Measurements from ENCODE around the gene CAB39. TPM values are rescaled to one million over a fixed set of nuclear protein-coding genes. Genes with fewer than 3 reads are reported as not detected.
A peak's percentile ranks its signal among the peaks of the same experiment; 100 is the strongest.

The CAB39 gene
- polyA plus RNA-seq, 4 donors, result 38.2 to 92.2 (median 56.5) TPM

GRCh38 chr2:230790981-230791380, 78.3 kb downstream of the CAB39 start:
- H3K4me3 ChIP-seq (ENCODE audit: low read depth in 1 of 3, low read length in 3 of 3), result no peak overlapping the region
- H3K4me1 ChIP-seq (ENCODE audit: control insufficient read depth in 3 of 3, insufficient read depth in 2 of 3, low read depth in 1 of 3, low read length in 2 of 3), result peaks cover 0 to 7% (median 2%) of the 10 kb centered on the region in 3 donors
- DNase-seq (no peak), FAIRE-seq (no peak)
- no peaks in the 10 kb centered on the region for H3K27me3 ChIP-seq (ENCODE audit: control insufficient read depth in 3 of 3, insufficient read depth in 3 of 3, low read length in 3 of 3)
- H3K36me3 ChIP-seq (ENCODE audit: control insufficient read depth in 3 of 3, insufficient read depth in 2 of 3, low read depth in 1 of 3, low read length in 3 of 3), result peaks cover 2 to 18% (median 3%) of the 10 kb centered on the region in 3 donors
- peaks cover 0 to 12% of the 10 kb centered on the region in 2 donors for H3K9me3 ChIP-seq (ENCODE audit: control insufficient read depth in 2 of 2, insufficient read depth in 1 of 2, low read depth in 1 of 2, low read length in 1 of 2)
- WGBS, 3 donors, result 79 to 97% (median 86%) methylated on average over 1 of the region's 1 CpG
- no peak overlapping the region for H3K27ac ChIP-seq (ENCODE audit: low read depth in 1 of 3, low read length in 2 of 3)

DNA sequence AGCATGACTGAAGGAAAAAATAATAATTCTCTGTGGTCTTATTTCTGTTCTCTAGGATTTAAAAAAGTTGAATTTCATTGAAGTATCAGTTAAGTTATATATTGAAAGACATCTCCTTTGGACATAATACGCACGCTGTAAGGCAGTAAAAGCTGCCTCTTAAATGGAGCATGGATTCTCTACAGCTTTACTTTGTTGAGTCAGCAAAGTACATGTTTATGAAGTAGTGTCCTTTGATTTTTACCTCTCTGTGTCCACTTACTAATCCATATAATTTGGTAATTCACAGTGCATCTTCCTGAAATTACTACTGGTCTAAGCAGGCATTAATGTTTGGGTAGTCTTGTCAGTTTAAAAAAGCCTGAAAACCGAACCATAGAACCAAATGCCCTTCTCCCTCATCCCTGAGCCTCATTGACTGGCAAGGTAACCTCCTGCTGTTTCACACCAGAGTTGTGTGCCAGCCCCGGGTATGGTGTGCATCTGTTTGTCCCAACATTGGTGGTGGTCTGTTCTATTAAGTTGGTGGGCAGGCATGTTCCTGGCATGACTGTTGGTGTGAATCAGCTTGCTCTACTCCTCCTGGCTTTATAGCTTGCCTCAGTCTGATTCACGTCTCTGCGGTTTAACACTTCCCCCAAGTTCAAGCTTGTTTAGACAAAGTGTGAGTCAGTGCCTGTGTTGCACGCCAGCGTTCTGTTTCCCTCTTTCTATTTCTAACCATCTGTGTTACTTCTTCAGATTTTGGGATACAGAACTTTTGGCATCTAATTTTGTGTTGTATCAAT, 81.1 kb downstream of the CAB39 start:
- peaks cover 0 to 14% (median 2%) of the 10 kb centered on the region in 3 donors for H3K4me1 ChIP-seq (ENCODE audit: control insufficient read depth in 3 of 3, insufficient read depth in 2 of 3, low read depth in 1 of 3, low read length in 2 of 3)
- peaks cover 3 to 21% (median 6%) of the 10 kb centered on the region in 3 donors for H3K36me3 ChIP-seq (ENCODE audit: control insufficient read depth in 3 of 3, insufficient read depth in 2 of 3, low read depth in 1 of 3, low read length in 3 of 3)
- H3K9me3 ChIP-seq (ENCODE audit: control insufficient read depth in 2 of 2, insufficient read depth in 1 of 2, low read depth in 1 of 2, low read length in 1 of 2), result peaks cover 0 to 7% of the 10 kb centered on the region in 2 donors
- H3K27ac ChIP-seq (ENCODE audit: low read depth in 1 of 3, low read length in 2 of 3), result peak overlapping the region; percentile 53 to 67 (median 60)
- no peak overlapping the region for H3K4me3 ChIP-seq (ENCODE audit: low read depth in 1 of 3, low read length in 3 of 3)
- 50 to 80% (median 74%) methylated on average over 8 of the region's 8 CpGs for WGBS, 3 donors
- FAIRE-seq, result no peak
- no peaks in the 10 kb centered on the region for H3K27me3 ChIP-seq (ENCODE audit: control insufficient read depth in 3 of 3, insufficient read depth in 3 of 3, low read length in 3 of 3)
- DNase-seq, result peak; percentile 39 to 64

GRCh38 chr2:230794497-230794896, 81.9 kb downstream of the CAB39 start:
- no peak for FAIRE-seq
- H3K27me3 ChIP-seq (ENCODE audit: control insufficient read depth in 3 of 3, insufficient read depth in 3 of 3, low read length in 3 of 3), result no peaks in the 10 kb centered on the region
- H3K27ac ChIP-seq (ENCODE audit: low read depth in 1 of 3, low read length in 2 of 3), result peak overlapping the region; percentile 8 to 61 (median 35)
- H3K9me3 ChIP-seq (ENCODE audit: control insufficient read depth in 2 of 2, insufficient read depth in 1 of 2, low read depth in 1 of 2, low read length in 1 of 2), result peaks cover 0 to 4% of the 10 kb centered on the region in 2 donors
- no peak overlapping the region for H3K4me3 ChIP-seq (ENCODE audit: low read depth in 1 of 3, low read length in 3 of 3)
- DNase-seq, result no peak
- H3K4me1 ChIP-seq (ENCODE audit: control insufficient read depth in 3 of 3, insufficient read depth in 2 of 3, low read depth in 1 of 3, low read length in 2 of 3), result peaks cover 0 to 14% (median 2%) of the 10 kb centered on the region in 3 donors
- H3K36me3 ChIP-seq (ENCODE audit: control insufficient read depth in 3 of 3, insufficient read depth in 2 of 3, low read depth in 1 of 3, low read length in 3 of 3), result peaks cover 3 to 20% (median 6%) of the 10 kb centered on the region in 3 donors
- 77 to 87% (median 84%) methylated on average over 7 of the region's 7 CpGs for WGBS, 3 donors

DNA sequence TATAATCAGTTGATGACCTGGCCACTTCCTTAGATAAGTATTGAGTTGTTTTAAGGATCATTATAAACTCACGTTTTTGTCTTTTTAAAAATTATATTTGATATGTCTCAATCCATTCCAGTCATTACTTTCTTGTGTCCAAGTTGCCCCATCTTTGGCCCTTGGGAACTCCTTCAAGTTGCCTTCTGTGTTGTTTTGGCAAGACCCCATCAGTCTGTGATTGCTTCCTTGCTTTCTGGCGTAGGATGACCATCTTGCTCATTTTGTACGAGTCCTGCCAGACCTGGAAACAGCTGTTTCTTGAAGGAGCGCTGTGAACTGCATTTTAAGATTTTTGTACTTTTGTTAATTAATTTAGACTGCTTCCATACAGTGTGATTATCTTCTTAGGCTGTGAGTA, 83.2 kb downstream of the CAB39 start:
- Histone ChIP-seq H3K4me3 (ENCODE audit: low read depth in 1 of 3, low read length in 3 of 3) (no peak overlapping the region), H3K27me3 (ENCODE audit: control insufficient read depth in 3 of 3, insufficient read depth in 3 of 3, low read length in 3 of 3) (no peaks in the 10 kb centered on the region), H3K27ac (ENCODE audit: low read depth in 1 of 3, low read length in 2 of 3) (peak overlapping the region in 1 of 3 donors; percentile 50), H3K9me3 (ENCODE audit: control insufficient read depth in 2 of 2, insufficient read depth in 1 of 2, low read depth in 1 of 2, low read length in 1 of 2) (no peaks in the 10 kb centered on the region), H3K36me3 (ENCODE audit: control insufficient read depth in 3 of 3, insufficient read depth in 2 of 3, low read depth in 1 of 3, low read length in 3 of 3) (peaks cover 3 to 20% (median 9%) of the 10 kb centered on the region in 3 donors), H3K4me1 (ENCODE audit: control insufficient read depth in 3 of 3, insufficient read depth in 2 of 3, low read depth in 1 of 3, low read length in 2 of 3) (peaks cover 0 to 14% (median 2%) of the 10 kb centered on the region in 3 donors)
- FAIRE-seq (no peak), DNase-seq (no peak)
- 68 to 98% (median 86%) methylated on average over 4 of the region's 4 CpGs for WGBS, 3 donors

GRCh38 chr2:230796280-230796862, 83.7 kb downstream of the CAB39 start:
- Histone ChIP-seq H3K36me3 (ENCODE audit: control insufficient read depth in 3 of 3, insufficient read depth in 2 of 3, low read depth in 1 of 3, low read length in 3 of 3) (peaks cover 3 to 22% (median 11%) of the 10 kb centered on the region in 3 donors), H3K4me3 (ENCODE audit: low read depth in 1 of 3, low read length in 3 of 3) (no peak overlapping the region), H3K9me3 (ENCODE audit: control insufficient read depth in 2 of 2, insufficient read depth in 1 of 2, low read depth in 1 of 2, low read length in 1 of 2) (no peaks in the 10 kb centered on the region), H3K27me3 (ENCODE audit: control insufficient read depth in 3 of 3, insufficient read depth in 3 of 3, low read length in 3 of 3) (no peaks in the 10 kb centered on the region), H3K4me1 (ENCODE audit: control insufficient read depth in 3 of 3, insufficient read depth in 2 of 3, low read depth in 1 of 3, low read length in 2 of 3) (peaks cover 0 to 14% (median 2%) of the 10 kb centered on the region in 3 donors), H3K27ac (ENCODE audit: low read depth in 1 of 3, low read length in 2 of 3) (peak overlapping the region in 1 of 3 donors; percentile 50)
- WGBS, 3 donors, result 68 to 74% (median 71%) methylated on average over 4 of the region's 4 CpGs
- DNase-seq (no peak), FAIRE-seq (no peak)

DNA sequence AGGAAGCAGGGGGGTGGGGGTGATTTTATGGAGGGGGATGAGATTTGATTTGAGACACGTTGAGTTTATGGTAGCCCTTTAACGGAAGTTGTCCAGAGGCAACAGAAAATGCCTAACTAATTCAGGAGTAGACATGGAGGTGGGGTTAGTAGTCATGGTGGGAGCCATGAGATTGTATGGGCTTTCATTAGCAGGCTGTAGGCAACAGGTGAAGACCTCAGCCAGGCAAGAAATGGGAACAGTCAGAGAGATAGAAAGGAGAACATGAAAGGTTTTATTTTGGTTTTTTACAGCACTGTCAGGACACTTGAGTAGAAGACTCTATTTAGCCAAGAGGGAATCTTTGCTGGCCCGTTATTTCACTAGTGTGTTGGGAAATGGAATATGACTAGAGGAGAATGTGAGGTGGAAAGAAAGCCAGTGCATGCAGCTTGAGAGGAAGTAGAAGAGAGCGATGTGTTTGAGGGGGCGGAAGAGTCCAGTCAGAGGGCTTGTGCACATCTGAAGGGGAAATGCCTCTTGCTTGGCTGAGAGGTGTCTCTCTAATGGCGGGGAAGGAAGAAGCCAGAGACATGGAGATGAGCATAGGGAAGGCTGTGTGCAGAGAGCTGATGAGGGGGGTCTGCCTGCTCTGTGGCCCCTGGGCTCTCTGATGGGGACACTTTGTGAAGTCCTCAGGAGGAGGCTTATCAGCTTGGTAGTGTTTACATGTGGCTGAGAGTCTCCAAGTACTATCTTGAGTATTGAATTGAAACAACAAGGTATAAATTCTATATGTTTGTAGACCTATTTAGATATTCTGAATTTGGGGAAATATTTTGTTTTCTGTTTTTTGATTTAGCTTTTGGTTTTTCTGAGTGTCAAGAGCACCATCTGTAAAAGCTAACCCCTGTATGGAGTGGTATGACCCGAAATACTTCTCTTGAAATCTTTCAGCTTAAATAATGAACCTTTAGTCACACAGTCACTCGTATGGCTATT, 85.2 kb downstream of the CAB39 start:
- FAIRE-seq (no peak), DNase-seq (no peak)
- Histone ChIP-seq H3K27ac (ENCODE audit: low read depth in 1 of 3, low read length in 2 of 3) (peak overlapping the region in 1 of 3 donors; percentile 22), H3K9me3 (ENCODE audit: control insufficient read depth in 2 of 2, insufficient read depth in 1 of 2, low read depth in 1 of 2, low read length in 1 of 2) (no peaks in the 10 kb centered on the region), H3K27me3 (ENCODE audit: control insufficient read depth in 3 of 3, insufficient read depth in 3 of 3, low read length in 3 of 3) (no peaks in the 10 kb centered on the region), H3K4me3 (ENCODE audit: low read depth in 1 of 3, low read length in 3 of 3) (no peak overlapping the region), H3K4me1 (ENCODE audit: control insufficient read depth in 3 of 3, insufficient read depth in 2 of 3, low read depth in 1 of 3, low read length in 2 of 3) (peaks cover 0 to 14% (median 2%) of the 10 kb centered on the region in 3 donors), H3K36me3 (ENCODE audit: control insufficient read depth in 3 of 3, insufficient read depth in 2 of 3, low read depth in 1 of 3, low read length in 3 of 3) (peaks cover 0 to 22% (median 11%) of the 10 kb centered on the region in 3 donors)
- 74 to 84% (median 84%) methylated on average over 8 of the region's 8 CpGs for WGBS, 3 donors

- H3K4me1 ChIP-seq (ENCODE audit: control insufficient read depth in 3 of 3, insufficient read depth in 2 of 3, low read depth in 1 of 3, low read length in 2 of 3), result peaks cover 0 to 10% (median 2%) of the 10 kb centered on the region in 3 donors
- no peaks in the 10 kb centered on the region for H3K9me3 ChIP-seq (ENCODE audit: control insufficient read depth in 2 of 2, insufficient read depth in 1 of 2, low read depth in 1 of 2, low read length in 1 of 2)
- H3K36me3 ChIP-seq (ENCODE audit: control insufficient read depth in 3 of 3, insufficient read depth in 2 of 3, low read depth in 1 of 3, low read length in 3 of 3), result peaks cover 0 to 22% (median 11%) of the 10 kb centered on the region in 3 donors
- no peaks in the 10 kb centered on the region for H3K27me3 ChIP-seq (ENCODE audit: control insufficient read depth in 3 of 3, insufficient read depth in 3 of 3, low read length in 3 of 3)
- 53 to 56% (median 54%) methylated on average over 4 of the region's 4 CpGs for WGBS, 3 donors
- FAIRE-seq (peak; percentile 10), DNase-seq (peak; percentile 59 to 71)
- H3K27ac ChIP-seq (ENCODE audit: low read depth in 1 of 3, low read length in 2 of 3), result no peak overlapping the region
- no peak overlapping the region for H3K4me3 ChIP-seq (ENCODE audit: low read depth in 1 of 3, low read length in 3 of 3)
Observed at GRCh38 chr2:230798769-230799399, 86.2 kb downstream of the CAB39 start.
